LoVo (cell line): ENCODE measurements around the gene KIAA0513.
A peak's percentile ranks its signal among the peaks of the same experiment; 100 is the strongest.
"Not testable (repeated sequence)": the region's sequence is repeated elsewhere in the genome, so short reads cannot be mapped to it uniquely, and the experiment has no call there.

Source experiments
- DNase-seq: peaks from one replicate; pipeline ENCODE4 v3.0.0-alpha.2; 2016; ENCODE audit warnings: low spot score

Gene KIAA0513

DNA sequence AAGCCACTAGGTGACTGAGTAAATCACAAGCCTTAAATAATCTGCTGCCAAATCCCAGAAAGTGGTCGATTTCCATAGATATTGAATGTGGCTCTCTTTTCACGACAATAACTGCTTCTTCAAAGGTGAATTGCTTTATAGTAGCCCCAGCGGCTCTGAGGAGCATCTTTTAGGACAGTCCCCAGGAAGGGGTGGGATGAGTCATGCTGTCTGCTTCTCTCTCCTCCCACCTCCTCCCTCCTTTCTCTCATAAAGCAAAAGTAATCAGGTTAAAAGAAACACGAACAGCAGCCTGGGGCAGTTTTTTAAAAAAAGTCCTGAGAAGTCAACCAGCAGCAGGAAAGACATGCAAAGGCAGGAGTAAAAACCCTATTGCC, 1.8 kb downstream of the KIAA0513 start:
- DNase-seq: peak; percentile 53

DNA sequence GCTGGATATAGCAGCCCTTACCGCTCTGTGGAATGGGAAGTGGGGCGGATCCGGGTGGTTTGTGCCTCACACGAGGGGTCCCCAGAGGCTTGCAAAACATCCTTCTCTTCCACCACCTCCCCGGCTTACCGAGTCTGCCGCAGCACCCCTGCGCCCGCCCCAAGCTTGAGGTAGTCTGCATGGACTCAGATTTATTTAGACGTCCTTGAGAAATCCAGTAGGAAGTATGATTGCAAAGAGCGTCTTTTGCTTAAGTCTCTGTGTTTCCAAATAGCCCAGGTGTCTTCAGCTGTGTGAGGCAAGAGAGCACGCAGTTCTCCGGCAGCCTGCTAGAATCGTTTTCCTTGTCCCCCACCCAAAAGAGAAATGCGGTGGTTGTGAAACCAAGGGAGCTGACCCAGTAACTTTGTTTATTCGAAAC, 2.4 kb downstream of the KIAA0513 start:
- no peak for DNase-seq

DNA sequence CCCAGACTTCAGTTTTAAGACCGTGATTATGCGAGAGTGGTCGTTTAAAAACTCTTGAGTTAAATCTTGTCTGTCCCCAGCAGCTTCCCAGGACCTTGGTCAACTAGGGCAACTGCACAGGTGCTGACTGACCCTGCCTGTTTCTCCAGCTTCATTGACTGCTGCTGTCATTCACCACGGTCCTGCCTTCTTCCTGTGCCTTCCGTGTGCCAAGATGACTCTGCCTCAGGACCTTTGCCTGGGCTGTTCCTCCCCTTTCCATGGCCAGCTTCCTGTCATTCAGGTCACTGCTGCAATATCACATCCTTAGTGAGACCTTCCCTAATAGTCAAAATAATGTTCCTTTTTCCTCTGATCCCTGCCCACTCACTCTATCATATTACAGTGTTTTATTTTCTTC, 3.9 kb downstream of the KIAA0513 start:
- no peak for DNase-seq

DNA sequence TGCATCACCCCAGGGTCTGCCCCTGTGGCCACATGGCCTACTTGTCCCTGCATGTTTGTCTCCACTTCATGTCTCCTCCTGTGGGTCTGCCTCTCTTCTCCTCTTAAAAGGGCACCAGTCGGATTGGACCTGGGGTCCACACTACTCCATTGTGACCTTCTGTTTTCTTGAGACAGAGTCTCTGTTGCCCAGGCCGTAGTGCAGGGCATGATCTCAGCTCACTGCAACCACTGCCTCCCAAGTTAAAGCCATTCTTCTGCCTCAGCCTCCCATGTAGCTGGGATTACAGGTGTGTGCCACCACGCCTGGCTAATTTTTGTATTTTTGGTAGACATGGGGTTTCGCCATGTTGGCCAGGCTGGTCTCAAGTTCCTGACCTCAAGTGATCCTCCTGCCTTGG, 4.6 kb downstream of the KIAA0513 start:
- not testable (repeated sequence) for DNase-seq

DNA sequence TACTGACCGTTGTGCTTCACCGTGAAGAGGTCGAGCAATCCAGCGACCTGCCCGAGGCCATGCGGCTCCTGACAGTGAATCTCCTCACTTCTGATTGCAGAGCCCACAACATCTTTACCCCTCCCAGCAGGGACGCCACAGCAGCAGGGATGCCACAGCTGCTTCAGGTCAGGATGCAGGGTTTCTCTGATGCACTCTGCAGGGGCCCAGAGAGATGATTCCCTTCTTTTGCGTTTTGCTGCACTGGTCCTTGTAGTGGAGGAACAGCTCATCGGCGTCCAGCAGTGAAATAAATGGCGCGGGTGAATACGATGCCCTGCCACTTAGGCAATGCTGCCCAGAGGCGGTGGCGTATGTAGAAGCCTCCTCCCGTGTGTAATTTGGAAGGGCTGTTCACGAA, 5.6 kb downstream of the KIAA0513 start:
- no peak for DNase-seq

DNA sequence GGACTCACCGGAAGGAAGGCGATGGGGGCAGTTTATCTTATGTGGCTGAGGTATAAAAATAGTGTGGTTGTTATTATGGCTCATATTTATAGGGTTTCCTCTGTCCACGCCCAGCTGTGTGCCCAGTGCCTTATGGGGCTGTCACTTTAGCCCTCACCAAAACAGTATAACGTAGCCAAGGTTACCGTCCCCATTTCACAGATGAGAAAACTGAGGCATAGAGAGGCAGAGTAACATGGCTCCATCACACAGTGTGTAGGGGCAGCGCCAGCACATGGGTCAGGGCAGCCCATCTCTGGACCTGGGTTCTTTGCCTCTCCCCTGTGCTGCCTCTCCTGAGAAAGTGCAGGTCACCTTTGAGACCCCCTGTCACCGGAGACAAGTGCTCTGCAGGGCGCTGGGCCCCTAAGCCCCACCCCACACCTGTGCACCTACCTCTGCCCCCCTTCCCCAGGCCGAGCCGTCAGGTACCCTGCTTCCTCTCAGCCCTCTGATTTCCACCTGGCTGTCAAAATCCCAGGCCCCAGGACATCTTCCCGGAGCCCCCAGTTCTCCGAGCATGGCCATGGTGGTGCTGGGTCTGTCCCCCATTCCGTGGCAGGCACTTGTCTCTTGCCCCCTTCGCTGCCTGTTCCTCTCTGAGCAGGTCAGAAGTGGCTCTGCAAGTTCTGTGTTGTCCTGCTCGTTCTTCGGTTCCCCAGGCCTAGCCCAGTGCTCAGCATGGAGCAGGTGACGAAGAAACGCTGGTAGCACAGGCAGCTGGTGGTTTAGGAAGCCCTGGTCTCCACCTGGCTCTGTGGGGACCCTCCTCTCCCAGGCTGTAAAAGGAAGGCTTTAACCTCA, 7.2 kb downstream of the KIAA0513 start:
- no peak for DNase-seq

DNA sequence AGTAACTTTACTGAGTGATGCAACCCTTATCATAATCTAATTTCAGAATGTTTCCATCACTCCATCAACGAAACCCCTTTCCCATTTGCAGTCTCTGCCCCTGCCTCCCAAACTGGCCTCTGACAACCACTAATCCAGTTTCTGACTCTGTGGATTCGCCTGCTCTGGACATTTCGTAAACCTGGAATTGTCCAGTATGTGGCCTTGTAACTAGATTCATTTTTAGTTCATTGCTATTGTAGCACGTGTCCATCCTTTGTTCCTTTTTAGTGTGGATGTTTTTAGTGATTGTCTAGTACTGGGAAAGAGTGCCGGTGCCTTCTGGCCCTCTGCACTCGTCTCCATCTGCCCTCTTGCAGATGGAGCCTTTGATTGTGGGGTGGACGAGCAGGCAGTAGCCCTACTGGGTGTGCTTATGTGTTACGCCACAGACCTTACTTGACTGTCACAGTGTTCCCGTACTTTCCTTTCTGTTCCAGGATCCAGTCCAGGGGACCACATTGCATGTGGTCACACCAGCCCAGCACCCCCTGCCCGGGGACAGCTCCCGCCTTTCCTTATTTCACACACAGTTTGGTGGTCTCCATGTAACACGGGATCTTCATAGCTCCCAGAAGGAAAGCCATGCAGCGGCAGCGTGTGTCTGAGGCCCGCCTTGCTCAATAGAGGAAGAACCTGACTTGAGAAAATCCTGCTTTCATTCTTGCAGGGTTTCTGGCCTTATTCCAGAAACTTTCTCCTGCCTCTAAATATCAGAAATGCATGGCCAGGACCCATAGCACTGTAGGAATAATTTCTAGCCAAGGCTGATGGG, 8.8 kb downstream of the KIAA0513 start:
- no peak for DNase-seq

DNA sequence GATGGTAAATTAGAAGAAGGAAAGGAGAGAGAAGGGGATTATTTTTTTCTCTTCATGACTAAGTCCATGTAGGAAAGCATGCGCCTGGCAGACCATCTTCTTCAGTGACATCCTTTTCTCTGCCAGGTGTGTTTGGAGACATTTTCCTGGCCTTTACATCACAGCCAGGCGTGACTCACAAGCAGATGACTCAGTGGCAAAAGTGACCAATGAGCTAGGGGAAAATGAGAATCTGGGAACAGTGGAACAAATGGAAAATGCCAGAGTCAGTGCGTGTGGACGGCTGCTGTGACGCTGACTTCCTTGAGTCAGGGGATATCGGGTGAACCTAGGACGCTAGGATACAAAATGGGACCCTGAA, 9.4 kb downstream of the KIAA0513 start:
- no peak for DNase-seq

DNA sequence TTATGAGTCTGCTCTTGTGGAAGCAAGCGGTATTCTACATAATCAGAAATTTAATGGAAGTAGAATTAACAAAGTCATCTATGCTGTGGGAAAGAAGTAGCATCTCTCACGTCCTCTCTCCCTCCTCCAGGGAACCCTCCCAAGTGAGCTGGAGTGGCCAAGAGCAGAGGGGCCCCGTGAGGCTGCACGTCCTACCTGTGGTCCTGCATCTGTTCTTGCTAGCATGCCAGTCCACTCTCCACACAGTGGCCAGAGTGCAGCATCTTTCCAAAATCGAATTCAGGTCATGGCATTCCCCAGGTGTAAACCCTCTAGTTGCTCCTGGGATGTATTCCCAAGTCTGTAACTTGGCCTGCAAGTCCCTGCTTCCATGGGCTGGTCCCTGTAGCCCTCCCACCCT, 10.1 kb downstream of the KIAA0513 start:
- no peak for DNase-seq

DNA sequence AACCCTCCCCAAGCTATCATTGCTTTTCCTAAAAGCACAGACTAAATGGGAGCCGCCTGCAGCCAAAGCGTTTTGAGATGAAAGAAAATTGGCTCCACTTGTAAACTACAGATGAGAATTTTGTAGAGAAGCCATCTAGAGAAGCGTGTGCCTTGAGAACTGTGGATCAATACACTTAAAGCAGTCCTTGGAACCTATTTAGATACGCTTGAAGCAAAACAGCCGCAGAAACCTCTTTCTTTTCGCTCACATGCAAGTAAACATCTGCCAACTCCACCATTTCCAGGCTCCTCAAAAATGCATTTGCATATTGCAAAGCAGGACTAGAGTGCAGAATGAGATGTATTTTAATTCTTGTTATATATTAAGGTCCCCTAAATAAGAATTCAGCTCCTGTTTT, 13.1 kb downstream of the KIAA0513 start:
- no peak for DNase-seq

DNA sequence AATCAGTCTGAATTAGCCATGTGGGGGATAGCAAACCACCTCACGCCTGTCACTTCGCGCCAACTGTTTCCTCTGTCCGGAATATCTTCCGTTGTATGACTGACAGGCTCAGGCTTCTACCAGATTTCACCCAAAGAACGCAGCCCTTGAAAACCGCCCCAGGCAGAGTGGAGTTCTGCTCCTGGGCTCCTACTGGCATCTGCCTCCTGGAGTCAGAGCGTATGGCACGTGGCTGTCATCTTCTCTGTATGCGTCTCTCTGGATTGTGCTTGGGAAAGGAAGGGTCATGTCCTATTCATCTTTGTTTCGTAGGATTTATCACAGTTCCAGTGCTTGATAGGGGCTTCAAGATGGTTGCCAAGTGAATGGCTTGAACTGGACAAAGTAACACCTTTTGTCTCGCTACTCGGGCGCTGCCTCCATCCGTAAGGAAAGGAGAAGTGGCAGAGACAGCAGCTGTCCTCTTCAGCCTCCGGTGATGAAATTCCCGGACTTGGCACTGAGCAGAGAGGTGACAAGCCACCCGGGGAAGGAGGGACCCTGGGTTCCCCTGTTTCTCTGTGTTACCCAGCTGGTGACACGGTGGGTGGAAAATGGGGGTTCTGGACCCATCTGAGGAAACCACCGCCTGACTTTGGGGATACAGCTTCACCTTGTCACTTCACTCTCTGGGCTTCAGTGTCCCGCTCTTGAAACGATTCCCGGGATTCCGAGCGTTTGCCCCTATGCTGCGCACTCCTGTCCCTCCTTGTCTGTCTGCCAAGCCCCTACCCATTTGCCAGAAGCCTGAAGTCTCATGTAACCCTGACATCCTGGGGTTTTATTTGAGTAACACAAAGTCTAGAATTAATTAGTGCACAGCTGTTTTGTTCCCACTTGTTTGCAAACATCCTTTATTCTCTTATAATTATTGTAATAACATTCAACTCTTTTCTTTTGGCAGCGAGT, 13.9 kb downstream of the KIAA0513 start:
- no peak for DNase-seq

DNA sequence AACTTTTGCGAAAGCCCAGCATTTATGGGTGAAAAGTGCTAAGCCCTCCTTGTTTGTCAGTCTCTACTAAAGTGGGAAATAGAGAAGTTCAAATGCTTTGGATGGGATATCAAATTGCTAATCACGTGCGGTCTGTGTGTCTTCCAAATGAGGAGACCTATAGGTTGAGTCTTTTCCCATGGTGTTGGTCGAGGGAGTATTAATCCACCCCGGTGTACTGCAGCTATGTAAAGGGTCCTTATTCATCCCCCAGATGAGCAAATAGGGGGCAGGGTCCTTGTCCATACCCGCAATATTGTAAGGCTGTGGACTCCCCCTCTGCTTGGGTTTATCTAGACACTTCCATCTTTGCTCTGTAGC, 14.6 kb downstream of the KIAA0513 start:
- DNase-seq: no peak

DNA sequence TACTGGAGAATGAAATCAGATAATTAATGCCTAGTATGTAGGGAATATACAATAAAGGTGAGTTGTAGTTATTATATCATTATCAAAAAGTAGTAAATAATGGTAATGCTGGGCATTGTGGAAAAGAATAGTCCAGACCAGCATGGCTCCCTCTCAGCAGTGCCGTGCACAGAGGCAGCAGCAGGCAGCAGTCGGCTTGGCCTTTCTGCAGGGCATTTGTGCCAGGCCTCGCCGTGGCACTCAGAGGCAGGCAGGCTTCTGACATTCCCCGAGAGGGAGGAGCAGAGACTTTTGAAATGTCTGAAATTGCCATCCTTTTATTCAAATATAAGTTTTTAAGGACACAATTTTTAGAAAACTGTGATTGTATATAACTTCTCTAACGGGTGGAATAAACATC, 15.0 kb downstream of the KIAA0513 start:
- no peak for DNase-seq

DNA sequence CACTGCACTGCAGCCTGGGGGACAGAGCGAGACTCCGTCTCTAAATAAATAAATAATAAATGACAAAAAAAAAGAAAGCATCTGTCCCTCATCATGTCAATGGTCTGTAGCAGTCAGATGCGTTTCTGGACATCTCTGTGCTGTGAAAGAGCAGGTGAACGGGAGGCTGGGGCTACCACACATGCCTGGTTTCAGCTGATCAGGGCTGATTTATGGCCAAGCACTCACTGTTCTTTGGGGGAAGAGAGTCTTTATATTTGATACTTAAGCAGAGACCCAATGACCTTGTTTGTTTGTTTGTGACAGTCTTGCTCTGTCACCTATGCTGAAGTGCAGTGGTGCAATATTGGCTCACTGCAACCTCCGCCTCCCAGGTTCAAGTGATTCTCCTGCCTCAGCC, 17.5 kb downstream of the KIAA0513 start:
- DNase-seq: no peak

DNA sequence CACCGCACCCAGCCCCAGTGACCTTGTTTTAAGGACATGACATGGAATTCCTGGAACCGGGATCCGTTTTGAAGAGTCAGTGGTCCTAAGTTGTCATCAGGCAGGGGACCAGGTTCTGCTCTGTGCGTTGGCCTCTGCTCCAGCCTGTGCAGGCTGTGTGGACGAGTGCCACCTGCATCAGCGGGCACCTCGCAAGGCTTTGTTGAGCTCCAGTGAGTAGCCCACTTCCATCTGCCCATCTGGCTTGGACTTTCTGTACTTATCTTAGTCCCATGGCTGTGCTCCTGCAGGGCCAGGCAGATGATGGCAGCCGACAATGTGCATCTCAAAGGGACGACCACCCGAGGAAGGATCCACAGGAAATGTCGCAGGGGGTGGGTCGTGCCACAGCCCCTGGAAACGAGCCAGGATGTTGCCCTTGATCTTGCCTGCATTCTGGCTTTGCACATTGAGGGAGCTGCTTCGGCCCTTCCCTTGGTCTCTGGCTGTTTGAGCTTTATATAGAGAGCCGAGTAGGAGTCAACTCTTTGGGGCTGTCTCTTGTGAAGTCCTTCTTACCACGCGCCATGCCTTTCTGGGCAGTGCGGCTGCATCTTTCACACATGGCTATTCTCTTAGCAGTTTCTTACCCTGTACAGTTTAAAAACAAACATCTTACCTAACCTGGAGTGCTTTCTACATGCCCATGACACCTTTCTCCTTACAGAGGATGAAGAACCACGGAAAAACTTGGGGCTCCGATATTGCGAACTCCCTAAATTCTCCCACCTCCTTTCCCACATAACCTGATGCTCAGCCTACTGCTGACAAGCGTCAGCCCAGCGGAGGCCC, 18.3 kb downstream of the KIAA0513 start:
- DNase-seq: no peak

DNA sequence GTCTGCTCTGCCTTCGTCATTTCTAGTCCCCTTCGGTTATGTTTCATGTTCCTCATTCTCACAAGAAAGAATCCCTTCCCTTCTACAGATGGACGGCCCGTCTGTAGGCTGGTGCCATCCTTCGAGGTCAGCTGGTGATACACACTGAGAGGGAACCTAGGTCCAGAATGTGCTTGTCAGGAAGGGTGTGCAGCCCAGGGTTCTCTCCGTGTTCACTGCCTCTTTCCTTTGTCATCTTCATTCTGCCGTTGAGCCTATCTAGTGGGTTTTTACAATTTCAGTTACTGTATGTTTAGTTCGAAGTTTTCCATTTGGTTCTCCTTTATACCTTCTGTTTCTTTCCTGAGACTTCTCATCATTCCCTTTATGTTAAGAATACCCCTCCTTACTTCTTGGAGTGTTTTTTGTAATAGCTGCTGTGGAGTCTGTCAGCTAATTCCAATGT, 18.9 kb downstream of the KIAA0513 start:
- DNase-seq: no peak

DNA sequence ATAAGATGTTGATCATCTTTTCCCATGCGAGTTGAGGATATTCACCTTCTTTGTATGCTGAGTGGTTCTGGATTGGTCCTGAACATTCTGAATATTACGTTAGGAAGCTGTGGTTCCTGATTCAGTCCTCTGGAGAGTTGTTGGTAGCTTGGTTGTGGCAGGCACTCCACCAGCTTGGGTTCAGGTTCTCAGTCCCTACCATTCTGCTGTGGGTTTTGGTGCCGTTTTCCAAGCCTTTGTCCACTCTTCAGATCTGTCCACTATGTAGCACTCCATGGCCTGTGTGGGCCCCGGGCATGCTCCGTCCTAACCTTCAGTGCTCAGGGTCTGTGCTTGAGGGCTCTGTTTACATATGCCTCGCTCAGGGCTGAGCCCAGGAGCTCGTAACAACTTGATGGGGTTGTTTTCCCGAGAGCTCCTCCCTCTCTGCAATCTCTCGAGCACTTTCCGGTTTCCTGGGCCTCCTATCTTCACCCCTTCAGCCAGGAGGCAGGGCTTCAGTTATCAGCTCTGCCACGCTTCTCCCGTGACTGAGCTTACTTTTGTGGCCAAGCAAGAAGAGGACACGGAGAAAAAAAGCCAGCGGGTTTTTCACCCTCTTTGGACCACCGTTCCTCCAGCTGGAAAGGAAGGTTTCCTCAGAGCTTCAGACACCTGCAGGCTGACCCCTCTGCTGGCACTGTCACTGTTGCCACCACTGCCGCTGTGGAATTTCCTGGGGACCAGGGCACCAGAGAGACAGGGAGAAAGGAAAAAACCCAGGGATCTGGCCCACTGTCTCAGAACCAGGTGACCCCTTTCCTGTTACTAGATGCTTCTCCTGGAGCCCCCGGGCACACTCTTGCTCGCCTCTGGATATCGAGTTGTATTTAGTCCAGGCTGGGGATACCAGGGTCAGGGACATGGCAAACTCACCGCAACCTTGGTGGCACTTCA, 19.6 kb downstream of the KIAA0513 start:
- no peak for DNase-seq

DNA sequence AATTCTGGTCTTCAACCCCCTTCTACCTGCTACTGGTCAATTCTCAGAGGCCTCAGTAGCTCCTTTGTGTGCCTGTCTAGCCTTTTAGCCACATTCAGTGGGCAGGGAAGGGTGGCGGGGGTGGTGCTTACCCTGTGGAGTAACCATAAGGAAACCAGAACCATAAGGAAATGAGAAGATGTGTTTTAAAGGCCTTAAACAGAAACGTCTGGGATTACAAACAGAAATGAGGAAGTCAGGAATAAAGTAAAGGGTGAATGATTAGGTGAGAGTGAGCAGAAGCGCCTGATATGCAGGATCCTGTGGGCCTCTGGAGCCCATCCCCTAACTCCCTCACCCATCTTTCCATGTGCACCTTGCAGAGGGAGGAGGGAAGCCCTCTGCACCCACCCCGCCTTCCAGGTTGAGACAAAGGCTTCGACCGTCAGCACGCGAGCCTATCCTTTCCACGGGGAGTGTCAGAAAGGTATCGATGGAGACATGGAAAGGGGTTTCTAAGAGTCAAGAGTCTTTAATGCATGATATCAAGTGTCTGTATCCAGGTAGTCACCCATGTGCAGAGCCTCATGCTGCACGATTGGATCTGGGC, 20.4 kb downstream of the KIAA0513 start:
- no peak for DNase-seq

DNA sequence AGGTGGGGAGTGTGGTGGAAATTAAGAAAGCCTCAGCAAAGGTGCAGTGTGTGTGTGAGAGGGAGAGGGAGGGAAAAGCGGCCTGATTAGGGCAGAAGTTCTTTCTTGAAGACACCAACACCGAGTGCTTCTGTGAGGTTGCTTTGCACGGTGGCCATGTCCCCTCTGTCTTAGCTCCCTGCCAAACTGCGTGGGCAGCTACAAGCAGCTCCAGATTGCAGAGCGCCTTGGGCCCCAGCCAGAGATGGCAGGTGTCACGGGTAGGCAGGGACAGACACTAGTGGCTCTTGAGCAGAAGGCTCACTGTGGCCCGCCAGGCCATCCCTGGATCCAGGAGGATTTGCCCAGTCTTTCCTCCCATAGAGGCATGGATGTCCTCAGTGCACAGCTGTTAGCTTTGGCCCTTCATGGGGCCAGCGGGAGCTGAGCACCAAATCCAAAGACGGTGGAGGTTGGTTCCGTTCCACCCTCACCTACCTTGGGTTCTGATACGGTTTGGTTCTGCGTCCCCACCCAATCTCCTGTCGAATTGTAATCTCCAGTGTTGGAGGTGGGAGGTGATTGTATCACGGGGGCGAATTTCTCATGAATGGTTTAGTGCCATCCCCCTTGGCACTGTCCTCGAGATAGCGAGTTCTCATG, 21.4 kb downstream of the KIAA0513 start:
- DNase-seq: no peak
